ENCODE results near the gene PTPN5. TPM values are rescaled to one million over a fixed set of nuclear protein-coding genes. Genes with fewer than 3 reads are reported as not detected.

The PTPN5 gene
- total RNA-seq, 1 donor from 2014 or later: not detected

DNA sequence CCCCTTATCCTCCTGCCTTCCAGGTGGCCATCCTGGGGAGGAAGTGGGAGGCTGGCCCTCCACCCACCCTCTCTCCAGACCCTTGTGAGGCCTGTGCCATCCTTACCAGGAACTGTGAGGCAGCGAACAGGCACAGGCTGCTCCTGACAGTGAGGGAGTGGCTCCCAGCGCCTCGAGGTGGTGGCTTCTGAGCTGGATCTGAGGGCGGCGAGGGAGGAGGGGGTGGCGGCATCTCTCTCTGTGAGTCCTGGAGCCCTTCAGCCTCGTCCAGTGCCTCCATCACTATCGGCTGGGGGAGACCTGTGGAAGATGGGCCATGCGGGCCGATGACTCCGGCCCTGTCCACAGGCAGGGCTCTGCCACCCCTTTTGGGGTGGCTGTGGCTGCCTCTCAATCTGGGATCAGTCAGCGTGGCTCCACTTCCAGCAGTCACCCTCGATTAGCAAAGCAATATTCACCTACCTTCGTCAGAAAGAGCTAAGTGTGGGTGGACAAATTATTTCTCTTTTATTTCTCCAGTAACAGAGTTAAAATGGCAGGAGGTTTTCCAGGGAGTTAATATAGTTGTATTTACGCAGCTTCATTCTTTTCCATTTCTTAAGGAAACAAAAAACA, 47.6 kb downstream of the PTPN5 start:
- DNase-seq (ENCODE audit: extremely low read depth, low read depth, low spot score): no peak

DNA sequence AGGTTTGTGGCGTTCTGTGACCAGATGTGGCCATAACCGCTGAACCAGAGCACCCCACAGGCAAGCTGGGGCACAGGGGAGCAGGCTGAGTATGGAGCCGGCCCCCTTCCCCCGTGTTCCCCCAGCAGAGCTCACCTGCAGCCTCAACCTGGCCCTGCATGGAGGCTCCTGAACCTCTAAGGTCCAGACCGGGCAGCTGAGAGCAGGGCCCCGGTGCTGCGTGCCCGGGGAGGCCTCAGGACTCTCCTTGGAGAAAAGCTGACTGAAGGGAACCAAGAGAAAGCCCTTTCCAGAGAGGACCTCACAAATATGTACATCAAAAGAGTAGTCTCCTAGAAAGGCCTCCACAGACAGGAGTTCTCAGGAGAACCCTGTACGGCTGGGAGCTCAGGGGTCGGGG, 48.2 kb downstream of the PTPN5 start:
- DNase-seq (ENCODE audit: extremely low read depth, low read depth, low spot score): no peak

DNA sequence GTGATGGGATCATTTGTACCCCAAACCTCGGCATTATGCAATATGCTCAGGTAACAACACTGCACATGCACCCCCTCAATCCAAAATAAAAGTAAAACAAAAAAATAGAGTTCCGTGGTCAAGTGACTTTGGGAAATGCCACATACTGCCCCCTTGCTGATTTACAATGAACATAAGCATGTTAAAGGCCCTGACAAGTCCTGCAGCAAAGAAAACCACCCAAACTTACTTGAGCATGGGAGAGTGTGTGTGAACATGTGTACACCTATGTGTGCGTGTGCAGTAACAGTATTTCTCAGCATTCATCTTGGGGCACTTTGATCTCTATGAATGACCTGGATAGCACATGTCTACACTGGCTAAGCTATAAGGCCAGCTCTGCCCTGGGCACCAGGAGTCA, 49.8 kb downstream of the PTPN5 start:
- DNase-seq (ENCODE audit: extremely low read depth, low read depth, low spot score): no peak

DNA sequence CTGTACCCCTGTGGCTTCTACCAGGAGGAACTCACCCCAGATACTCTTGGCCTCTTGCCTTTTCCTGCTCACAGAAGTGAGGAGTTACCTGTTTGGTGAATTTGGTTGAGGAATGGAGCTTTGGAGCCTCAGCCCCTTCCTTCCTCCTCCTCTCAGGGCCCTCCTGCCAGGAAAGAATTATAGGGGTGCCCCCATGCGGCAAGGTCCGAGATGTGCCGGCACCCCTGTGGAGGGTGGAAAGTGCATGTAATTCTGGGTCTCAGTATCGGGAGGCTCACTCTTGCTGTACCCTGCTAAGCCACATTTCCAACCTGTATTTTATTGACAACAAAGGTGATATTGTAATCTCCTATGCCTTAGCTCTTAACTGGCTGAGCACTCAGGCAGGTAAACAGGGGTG, 51.9 kb downstream of the PTPN5 start:
- no peak for DNase-seq (ENCODE audit: extremely low read depth, low read depth, low spot score)

DNA sequence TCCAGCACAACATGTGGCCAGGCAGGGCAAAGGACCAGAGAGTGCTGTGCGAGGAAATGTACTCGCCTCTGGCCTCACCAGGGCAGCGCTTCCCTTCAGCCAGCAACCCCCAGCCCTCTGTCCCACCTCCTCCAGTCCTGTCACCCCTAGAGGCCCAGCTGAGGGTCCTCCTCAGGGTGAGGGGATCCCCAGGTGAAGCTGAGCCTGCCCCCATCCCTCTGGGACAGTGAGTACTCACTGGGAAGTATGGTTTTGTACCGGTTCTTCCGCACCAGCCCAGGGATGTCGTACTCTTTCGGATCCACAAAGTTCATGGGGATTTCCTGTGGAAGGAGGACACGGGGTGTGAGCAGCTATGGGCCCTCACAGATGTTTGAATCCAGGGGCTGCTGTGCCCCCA, 54.0 kb downstream of the PTPN5 start:
- DNase-seq (ENCODE audit: extremely low read depth, low read depth, low spot score): no peak

DNA sequence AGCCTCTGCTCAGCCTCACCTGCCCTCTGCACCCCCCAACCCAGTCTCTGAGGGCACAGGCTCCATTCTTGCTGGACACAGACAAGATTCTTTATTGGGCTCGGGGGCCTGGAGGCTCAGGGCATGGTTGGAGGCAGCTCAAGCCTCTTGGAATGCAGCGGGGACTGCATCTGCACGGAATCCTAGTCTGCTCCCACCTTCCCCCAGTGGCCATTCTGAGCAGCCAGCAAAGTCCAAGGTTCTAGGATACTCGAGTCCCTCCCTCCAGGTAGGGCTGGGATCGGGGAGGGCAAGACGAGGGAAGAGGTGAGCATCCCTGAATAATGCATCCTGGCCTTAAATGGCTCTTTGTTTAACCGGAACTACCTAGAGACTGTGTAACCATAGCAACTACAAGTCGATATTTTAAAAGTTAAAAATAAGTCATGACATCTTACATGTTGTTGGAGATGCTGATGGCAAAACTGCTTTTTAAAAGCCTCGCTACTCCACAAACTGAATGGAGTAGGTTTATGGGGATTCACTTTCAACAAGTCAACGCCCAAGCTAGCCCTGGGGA, 54.9 kb downstream of the PTPN5 start:
- no peak for DNase-seq (ENCODE audit: extremely low read depth, low read depth, low spot score)

DNA sequence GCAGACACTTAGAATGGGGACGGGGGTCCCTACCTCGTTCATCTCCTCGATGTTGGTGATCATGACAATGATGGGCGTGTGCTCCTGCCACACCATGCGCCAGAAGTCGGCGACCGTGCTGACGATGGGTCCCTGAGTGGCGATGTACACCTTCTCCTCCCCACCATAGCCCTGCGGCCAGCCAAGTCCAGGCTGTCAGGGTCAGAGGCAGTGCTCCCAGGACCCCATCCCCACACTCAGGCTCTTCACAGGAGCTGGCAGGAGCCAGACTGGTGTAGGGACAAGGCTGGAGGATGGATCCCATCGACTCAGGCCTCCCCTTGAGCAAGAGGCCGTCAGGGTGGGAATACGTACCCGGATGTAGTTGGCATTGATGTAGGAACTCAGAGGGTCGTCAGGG, 58.4 kb downstream of the PTPN5 start:
- DNase-seq (ENCODE audit: extremely low read depth, low read depth, low spot score): no peak

DNA sequence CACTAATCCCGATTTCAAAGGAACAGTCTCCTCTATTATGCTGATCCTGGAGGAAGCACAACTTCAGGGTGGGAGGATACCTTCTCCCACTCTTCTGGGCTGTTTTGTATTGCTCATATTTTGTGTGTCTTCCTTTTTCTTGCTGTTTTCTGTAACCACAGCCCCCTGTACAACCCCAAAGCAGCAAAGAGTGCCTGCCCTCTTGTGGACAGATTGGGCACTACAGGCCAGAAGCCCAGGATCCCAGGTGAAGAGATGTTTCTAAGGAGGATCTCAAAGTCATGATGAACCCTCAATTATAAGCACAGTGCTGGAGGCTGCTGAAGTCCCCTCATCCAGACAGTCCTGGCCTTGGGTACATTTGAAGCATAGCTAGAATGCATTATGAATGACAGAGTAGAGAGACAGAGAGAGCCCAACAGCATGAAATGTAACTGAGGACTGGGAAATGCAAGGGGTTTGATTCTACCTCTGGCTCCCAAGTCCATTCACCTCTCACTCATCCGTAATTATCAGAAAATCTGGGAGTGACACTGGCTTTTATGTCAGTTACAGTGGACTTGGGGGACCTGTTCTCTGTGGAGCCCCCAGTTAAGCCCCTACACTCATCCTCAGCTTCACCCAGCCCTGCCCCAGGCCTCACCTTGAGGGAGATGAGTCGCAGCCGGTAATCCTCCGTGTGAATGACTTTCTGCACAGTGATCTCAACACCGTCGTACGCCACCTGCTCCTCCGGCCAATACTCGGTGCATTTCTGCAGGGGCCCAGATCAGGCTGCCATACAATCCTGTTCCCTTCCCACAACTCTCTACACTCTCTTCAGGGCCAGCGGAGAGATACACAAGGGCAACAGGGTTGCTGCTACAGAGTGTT, 59.4 kb downstream of the PTPN5 start:
- DNase-seq (ENCODE audit: extremely low read depth, low read depth, low spot score): no peak

DNA sequence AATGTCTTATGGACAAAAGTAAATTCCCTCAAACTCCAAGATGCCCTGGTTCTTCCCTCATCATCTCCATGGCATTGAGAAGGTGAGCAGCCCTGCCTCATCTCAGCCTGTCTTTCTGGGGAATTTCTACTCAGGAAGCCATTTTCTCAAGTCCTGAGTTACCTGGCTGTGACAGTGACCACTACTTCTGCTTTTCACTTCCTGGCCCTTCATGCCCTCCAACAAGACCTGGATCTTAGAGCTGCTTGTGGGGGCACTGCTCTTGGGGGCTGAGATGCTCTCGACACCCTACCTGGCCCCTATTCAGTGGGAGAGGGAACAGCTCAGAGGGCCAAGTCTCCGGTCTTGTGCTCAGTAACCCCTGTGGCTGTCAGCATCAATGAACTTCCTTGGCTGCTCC, 60.2 kb downstream of the PTPN5 start:
- no peak for DNase-seq (ENCODE audit: extremely low read depth, low read depth, low spot score)

DNA sequence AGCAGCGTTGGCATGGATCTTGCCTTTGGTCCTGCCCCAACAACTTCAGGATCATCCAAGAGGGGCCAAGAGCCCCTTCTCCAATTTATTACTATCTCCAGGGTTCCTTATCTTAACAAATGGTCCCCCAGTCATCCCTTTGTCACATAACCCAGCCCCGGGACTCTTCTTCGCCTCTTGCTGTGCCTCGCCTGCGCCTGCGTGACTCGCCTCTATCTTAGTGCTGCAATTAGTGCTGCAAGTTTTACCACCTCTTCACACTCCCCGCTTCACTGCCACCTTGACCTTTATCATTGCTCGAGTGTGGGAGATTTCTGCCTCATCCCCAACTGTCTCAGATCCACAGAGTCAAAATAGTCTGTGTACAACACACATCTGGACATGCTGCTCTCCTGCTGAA, 61.6 kb downstream of the PTPN5 start:
- no peak for DNase-seq (ENCODE audit: extremely low read depth, low read depth, low spot score)

DNA sequence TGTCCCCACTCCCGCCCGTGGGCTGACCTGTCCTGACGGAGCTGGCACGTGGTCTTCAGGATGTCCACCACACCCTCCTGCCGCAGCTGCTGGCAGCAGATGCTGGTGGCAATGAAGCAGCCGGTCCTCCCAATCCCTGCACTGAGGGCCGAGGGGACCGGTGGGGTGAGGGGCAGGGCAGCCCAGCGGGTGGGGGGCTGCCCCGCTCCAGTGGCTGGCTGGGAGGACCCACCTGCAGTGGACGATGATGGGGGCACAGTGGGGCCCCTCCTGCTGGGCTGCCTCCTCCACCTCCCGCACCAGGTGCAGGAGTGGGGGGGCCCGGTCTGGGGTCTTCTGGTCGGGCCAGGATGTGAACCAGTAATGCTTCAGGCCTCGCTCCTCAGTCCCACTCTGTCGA, 62.2 kb downstream of the PTPN5 start:
- no peak for DNase-seq (ENCODE audit: extremely low read depth, low read depth, low spot score)

DNA sequence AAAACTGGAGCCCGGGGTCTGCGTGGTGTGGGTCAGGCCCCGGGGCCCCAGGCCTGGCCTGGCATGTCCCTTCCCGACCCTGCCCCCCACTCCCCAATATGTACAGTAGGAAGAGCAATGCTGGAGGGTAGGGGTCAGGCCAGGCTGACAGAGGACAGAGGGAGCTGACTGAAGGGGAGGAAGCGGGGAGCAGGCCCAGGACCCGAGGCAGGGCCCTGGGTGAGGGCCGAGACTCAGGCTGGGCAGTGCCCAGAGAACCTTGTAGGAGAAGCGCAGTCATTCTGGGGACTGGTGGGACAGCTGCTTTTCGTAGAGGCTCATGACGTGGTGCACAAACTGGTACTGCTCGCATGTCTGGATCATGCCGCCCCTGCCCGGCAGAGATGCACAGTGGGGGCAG, 62.9 kb downstream of the PTPN5 start:
- DNase-seq (ENCODE audit: extremely low read depth, low read depth, low spot score): no peak

DNA sequence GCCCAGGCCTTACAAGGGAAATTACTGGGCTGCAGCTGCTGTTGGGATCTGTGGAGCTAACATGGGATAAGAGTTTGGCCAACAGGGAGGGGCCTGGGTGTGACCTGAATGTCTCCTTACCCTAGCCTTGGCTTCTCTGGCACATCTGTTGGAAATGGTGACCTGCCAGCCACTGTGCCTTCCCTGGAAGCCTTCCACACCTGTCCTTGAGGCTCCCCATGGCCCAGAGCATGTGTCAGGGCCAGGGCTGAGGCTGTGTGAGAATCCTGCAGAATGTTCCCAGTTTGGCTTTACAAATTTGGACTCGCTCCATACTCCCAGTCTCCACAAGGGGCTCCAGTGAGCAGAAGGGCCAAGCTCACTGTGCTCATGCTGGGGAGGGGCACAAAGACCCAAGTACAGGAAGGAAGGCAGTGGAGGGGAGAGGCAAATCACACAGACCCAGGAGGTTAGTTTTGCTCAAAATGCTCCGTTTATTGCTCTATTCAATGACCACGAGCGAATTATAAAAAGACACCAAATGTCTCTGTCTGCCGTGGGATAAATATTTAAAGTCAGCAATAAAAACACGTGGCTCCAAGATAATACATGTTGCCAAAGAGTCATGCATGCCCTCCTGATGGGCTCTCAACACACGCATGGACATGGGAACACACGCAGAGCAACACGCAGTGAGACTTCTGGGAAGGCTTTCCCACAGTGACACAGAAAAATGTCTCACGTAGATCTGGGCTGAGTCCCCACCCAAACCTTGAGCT, 63.9 kb downstream of the PTPN5 start:
- DNase-seq (ENCODE audit: extremely low read depth, low read depth, low spot score): no peak

DNA sequence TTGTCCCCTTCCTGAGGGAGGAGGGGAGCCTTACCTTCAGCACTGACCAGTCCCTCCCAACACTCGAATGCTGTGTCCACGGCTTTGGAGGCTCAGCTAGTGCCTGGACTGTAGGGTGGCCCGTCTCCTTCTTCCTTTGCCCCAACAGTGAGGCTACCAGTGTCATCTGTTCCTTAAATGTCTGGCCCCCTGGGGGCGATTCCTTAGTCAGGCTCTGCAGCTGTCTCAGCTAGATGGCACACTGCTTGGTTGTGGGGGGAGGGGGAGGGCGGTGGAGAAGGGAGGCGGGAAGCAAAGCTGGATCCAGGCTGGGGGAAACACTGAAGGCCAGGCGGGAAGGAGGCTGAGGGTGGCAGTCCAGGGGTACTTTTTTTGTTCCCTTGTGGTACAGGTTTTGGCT, 65.6 kb downstream of the PTPN5 start, which contains the start of gene IGSF22:
IGSF22 (minus strand) TSS at position 149 of the 400 bp plus-strand sequence. CDS start 1,952 bp downstream, outside the sequence.
- no peak for DNase-seq (ENCODE audit: extremely low read depth, low read depth, low spot score)

DNA sequence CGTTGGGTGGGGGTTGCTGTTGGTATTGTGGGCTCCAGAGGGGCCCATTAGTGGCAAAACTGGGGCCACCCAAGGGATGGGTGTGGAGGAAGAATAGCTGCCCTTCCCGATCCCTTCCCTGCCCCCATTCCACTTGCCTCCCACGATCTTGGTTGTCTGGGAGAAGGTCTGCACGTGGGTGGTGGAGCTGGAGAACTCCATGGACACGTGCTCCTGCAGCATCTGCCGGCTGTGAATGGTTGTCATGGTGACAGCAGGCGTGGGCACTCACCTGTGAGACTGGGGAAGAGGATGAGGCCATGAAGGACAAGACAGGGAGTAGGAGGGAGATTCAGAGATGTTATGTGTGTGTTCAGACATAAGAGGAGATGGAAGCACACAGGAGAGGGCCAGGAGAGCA, 67.6 kb downstream of the PTPN5 start:
- no peak for DNase-seq (ENCODE audit: extremely low read depth, low read depth, low spot score)

DNA sequence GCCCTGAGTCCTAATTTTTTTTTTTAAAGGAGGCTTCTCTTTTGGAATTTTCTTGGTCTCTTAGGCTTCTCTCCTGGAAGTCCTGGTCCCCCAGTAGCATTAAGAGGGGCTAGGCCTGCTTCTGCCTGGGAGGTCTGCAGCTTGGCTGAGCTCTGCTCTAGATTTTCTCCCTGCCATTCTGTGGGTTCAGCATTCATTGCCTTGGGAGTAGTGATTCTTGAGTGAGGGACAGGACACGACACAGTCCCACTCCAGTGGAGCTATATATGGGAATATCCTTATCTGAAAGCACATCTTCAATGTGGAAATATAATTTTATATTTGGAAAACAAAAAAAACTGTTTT, 69.3 kb downstream of the PTPN5 start:
- no peak for DNase-seq (ENCODE audit: extremely low read depth, low read depth, low spot score)

DNA sequence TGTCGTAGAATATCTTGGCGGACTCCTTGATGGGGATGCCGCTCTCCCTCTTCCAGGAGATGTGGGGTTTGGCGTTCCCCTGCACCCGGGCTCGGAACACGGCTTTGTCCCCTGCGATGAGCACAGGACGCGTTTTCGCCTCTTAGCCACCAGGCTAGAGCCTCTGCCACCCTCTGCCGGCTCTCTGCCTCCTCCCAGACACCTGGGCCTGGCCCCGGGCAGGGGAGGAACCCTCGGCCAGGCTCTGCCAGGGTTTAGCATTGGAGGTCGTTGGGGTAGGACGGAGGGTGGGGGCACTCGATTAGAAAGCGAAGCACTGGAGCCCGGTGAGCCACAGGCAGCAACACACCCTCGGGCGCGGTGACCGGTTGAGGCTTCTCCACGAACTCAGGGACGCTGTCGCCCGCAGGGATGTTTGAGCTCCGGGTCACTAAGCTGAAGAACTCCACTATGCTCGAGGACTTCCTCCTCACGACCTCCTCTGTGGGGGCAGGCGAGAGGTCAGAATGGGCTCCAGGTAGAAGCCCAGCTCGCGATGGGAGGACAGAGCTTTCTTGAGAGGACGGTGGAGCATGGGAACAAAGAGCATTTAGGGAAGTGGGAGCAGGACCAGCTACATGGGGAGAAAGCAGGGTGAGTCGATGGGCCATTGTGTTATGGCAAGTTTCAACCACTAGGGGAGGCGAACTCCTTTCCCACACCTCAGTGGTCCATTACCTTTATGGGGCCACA, 69.9 kb downstream of the PTPN5 start:
- no peak for DNase-seq (ENCODE audit: extremely low read depth, low read depth, low spot score)

DNA sequence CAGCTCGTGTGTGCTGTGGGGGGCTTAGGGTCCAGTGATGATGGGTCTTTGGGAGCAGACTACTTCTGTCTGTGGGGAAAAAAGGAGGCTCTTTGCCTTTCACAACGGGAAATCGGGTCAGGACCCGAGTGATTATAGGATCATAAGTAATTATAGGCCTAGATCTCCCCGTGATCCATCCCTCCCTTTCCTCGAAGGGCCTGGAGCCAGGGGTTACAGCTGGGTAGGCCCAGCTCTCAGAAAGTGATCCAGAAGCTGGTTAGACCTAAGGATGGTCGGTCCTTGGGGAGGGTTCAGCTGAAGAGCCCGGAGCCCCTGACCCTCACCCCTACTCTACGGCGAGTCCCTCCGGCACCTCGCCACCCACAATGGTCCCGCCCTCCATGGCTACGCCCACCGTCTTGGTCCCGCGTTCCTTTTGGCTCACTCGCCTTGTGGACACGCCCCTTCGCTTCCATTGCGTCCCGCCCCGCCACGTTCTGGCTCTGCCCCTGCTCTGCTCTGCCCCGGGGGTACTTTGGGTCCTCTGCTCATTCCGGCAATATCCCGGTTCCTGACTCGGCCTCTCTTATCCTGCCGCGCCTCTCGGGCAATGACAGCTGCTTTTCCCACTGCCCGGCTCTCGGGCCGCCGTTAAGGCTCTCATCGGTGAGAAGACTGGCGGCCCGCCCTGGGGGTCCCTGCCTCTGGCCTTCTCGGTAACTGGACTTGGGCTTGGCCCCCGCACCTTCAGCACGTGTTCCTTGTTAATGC, 70.6 kb downstream of the PTPN5 start:
- DNase-seq (ENCODE audit: extremely low read depth, low read depth, low spot score): no peak

DNA sequence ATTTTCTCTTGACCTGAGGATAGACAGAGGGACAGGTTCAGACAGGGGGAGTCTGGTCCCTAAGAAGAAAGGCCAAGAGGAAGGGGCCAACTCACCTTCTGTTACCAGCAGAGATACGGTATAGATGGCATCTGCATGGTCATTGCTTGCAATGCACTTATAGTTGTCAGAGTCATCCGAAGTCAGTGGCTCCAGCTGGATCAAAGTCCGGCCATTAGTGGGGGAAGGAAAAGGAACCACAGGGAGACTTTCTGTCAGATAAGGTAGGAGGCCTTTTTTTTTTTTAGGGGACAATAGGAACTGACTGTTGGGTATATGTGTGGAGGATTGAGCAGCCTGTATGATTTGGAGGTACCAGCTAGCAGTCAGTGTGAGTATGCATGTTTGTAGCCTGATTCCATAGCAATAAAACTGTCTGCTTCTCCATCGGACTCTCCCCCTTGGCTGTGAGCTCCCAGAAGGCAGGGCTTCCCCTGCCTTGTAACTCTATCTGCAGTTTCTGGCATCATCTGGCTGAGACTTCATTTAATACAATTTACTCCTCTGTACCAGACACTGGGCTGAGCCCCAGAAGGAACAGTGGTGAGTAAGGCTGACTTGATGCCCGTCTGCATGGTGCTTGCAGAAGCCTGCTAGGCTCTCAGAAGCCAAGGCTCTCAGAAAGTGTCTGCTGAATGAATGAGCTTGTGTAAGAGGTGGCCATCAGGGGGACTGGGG, 71.3 kb downstream of the PTPN5 start:
- no peak for DNase-seq (ENCODE audit: extremely low read depth, low read depth, low spot score)

Measured in glomerular endothelial cell (primary cell).